Hypothalamus (tissue), 51 donors: Measurements from ENCODE around the gene CIB2.
A peak's percentile ranks its signal among the peaks of the same experiment; 100 is the strongest.

Experiments
- DNase-seq, 51 donors: peaks; one replicate each; lab custom pipeline; 2025; lab: John Stamatoyannopoulos, UW

CIB2 gene

DNA sequence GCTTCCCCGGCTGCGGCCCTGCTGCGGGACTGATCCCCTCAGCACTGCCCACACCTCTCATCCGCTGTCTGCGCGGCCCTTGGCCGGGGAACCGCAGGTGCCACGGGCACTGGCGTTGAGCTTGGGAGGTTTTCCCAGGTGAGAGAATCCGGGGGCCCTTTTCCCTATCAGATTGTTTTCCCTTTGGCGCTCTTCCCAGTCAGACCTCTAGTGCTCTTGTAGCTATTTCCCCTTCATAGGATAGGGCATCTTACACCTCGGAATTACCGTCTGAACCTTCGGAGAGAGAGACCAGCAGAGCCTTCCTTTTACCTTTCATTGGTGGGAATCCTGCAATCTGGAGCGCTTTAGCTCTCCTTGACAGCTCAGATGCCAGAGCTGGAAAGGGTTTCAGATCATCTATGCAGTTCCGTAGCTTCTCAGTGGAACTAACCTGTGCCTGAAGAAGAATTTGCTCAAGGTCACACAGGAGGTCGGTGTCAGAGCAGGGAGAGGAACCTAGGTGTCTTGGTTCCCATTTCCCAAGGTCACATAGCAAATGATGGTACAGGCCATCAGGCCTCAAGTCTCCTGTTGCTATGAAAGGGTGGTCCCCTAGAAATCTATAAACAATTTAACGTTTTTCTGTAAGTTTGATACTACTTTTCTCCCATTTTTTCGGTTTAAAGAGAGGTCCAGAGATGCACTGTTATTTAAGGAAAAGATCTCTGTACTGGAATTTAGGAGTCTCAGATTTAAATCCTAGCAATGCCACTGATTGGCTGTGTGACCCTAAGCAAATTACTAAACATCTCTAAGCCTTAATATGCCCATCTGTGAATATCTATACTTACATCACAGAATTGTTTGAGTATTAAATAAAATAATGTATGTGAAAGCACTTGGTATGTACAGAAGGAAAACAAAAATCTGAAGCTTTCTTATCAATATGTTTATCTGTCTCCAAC lies 18.8 kb upstream of the CIB2 start:
- DNase-seq, result peak in 2 of 51 donors; percentile 28 to 69

DNA sequence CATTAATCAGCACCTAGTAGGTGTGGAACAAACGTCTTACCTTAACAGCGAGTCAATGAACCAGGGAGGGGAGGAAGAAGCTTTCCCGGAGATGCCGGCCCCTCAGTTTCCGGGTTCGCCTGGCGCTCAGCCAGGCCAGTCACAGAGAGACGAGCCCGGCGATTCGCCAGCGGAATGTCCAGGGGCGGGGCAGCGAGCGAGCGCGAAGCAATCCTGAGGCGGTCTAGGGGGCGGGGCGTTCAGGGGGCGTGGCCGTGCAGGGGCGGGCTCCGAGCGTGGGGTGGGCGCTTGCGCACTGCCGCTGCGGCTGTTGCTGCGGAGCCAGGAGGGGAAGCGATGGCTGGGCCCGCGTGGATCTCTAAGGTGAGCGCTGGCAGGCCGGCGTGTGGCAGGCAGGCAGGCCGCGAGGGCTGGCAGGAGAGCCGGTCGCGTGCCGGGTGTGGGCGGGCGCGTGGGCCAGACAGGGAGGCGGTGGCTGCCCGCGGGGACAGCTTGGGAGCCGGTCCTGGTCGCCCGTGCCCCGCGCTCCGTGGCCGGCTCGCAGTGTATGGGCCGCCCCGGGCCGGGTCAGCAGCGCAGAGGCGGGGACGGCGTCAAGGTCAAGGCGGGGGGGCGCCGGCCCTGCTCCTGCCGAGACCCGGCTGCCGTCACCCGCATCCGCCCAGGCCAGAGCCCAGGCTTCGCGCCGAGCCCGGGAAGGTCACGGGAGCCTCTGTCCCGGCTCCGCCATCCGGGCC lies 18.0 kb upstream of the CIB2 start, which contains the start of gene IDH3A:
TSS of gene IDH3A (plus strand) at position 295 of the 737 bp plus-strand sequence. CDS start at position 337, 42 bp downstream.
- DNase-seq, result peak; percentile 74 to 100 (median 97)

DNA sequence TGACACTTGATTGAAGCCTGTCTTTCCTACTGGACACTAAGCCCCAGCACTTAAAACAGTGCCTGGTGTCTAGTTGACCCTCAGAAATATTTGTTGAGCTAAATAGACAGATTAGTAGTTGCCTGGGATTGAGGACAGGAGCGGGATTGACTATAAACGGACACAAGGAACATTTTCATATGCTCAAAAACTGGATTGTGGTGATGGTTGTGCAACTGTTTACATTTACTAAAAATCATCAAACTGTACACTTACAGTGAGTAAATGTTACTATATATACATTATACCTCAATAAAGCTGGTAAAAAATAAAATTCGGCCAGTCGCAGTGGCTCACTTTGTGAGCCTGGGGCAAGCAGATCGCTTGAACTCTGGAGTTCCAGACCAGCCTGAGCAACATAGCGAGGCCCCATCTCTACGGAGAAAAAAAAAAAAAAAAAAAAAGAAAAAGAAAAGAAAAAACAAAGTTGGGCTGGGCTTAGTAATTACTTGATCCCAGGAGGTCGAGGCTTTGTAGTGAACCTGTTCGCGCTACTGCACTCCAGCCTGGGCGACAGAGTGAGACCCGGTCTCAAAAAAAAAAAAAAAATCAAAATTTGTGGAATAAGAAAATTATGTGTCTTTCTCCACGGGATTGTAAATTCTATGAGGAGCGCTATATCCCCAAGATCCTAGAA lies 17.3 kb upstream of the CIB2 start:
- DNase-seq, result no peak

DNA sequence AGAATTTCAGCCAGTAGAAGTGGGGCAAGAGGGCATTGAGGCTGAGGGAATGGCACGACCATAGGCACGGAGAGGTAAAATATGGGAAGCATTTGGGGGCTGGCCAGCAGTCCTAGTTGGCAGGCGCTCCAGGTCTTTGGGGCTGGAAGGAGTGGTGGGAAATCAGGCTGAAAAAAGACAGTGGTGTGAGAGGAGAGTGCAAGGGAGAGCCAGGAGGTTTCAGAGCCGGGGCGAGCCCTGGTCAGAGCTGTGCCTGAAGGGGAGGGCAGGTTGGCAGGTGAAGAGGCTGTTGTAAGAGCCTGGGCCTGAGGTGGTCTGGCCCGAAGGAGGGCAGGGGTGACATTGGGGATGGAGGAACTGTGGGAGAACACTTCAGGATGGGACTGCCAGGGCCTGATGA lies 16.3 kb upstream of the CIB2 start:
- no peak for DNase-seq

DNA sequence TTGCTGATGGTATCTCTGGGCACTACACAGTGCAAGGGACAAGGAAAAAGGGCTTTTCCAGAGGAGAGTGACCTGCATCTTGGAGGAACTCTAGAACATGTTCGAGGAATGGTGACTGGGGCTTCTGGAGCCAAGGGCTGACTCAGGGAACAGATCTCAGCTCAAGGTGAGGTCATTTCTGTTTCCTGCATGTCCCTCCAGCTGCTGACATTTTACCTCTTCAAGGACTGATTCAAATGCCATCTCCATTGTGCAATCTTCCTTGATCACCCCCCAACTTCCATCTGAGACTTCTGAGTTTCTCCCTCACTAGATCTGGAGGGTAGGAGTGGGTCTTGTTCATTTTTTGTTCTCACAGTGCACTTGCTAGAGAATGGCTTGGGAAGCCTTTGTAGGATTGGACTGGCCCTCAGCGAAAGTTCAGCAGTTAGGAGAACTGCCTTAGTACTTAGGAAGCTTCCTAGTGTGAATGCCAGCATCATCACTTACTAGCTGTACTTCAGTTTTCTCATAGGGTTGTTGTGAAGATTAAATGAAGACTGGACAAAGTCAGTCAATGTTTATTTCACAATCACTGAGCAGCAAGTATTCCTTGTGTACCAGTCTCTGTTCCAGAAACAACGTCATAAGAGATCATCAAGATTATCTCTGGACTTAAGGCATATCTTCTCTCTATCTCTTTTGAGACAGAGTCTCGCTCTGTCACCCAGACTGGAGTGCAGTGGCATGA lies 15.3 kb upstream of the CIB2 start:
- DNase-seq, result no peak

DNA sequence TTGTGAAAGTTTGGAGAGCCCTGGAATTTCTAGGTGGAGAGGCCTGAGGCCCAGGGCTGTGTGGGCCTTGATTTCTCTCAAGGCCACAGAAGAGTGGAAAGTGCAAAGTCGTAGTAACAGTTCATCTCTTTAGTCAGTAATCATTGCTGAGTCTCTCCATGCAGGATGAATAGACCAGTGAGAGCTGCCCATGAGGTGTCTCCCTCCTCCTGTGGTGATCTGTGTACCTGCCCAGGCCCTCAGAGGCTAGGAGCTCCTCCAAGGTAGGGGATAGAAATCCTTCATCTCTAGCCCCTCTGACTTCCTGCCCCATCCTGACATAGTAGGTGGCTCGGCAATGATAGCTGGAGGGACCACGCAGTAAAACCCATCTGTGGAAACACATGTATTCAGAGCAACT lies 11.1 kb upstream of the CIB2 start:
- DNase-seq, result no peak

DNA sequence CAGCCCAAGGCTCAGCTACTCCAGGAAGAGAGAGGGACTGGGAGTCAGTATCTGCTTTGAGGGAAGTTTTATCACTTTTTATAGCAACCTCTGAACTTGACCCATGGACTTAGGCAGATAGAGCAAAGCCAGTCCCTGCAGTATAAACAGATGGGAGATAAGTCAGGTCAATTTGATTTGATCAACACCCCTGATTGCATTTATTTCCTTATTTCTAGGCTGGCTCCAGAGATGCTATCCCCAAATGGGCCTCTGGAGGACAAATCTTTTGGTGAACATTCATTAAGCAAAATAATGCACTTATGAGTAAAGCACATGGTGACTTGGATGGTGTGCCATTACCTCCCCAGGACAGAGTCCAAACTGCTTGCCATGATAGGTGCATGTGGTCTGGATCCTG lies 9.0 kb upstream of the CIB2 start:
- no peak for DNase-seq

DNA sequence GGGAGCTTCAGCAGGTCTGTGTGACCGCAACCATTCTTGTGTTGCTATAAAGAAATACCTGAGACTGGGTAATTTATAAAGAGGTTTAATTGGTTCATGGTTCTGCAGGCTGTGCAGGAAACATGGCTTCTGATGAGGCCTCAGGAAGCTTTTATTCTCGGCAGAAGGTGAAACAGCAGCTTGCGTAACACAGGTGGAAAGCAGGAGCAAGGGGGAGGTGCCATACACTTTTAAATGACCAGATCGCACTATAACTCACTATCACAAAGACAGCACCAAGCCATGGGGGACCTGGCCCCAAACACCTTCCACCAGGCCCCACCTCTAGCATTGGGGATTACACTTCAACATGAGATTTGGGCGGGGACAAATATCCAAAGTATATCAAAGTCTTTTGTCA lies 8.3 kb upstream of the CIB2 start:
- DNase-seq, result no peak

DNA sequence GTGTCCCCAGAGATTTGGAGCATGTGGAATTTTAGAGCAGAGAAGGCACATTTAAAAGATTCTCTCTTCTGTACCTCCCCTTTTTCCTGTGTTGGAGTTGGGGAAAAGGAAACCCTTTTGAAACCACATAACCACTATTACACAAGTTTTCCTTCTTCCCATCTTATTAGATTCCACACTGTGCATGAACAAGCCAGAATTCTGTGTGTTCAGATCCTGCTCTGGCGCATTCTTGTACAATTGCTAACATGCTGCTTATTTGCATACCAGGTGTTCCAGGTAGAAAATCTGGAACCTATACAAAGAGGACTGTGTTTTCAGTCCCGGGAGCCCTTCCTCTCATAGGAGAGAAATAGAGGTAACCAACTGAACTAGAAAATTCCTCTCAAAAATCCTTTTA lies 2.6 kb upstream of the CIB2 start:
- DNase-seq, result no peak

DNA sequence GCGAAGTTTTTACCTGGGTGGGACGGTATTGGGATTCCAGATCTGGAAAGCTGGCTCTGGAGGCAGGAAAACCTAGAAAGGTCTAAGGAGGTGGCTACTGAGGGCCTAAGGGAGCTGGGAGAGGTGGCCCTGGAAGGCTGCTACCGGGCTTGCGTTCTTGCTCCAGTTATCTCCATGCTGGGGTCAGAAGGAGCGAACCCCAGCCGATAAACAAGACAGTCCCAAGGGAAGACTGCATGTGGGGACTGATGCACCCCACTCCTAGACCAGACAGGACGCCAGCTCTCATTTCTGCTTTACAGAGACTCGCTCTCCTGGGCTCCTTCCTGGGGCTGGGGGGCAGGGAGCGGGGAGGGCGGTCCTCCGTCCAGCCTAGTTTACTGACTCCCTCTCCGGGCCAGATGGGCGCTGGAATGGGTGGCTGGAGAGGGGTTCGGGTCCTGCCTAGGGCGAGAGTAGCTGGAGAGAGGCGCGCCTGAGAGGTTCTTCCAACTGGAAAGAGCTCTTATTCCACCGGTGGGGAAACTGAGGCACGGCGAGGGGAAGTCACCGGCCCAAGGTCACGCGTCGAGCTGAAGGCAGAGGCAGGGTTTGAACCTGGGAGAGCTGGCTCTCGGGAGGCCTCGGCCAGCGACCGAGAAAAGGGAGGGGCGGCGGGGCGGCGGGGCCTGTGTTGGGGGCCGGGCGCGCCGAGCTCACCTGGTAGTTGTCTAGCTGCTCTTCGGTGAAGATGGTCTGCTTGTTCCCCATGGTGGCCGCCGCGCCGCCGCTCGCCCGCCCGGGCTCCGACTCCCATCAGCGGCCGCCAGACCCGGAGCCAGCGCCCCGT lies 565 bp downstream of the CIB2 start:
- DNase-seq, result peak in 2 of 51 donors; percentile 44 to 67

DNA sequence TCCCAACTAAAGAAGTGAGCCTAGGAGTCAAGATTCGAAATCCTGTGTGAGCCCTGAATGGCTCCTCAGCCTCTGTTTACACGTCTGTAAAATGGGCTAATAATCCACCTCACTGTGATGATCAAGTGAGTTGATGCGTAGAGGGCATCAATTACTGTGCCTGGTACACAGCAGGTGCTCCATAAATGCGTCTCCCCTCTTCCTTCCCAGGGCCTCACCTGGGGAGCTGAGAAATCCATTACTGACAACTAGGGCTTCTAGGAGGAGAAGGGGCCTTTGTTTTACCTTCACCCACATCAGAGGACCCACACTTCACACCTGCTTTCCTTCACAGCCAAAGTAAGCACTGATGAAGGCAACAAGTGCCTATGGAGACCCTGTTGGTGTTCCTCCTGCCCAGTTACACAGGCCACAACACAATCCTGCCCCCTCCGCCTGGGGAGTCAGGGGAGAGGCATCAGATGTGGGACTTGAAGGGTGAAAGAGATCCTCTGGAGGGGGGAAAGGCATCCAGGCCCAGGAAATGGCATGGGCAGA lies 1.4 kb downstream of the CIB2 start:
- no peak for DNase-seq

DNA sequence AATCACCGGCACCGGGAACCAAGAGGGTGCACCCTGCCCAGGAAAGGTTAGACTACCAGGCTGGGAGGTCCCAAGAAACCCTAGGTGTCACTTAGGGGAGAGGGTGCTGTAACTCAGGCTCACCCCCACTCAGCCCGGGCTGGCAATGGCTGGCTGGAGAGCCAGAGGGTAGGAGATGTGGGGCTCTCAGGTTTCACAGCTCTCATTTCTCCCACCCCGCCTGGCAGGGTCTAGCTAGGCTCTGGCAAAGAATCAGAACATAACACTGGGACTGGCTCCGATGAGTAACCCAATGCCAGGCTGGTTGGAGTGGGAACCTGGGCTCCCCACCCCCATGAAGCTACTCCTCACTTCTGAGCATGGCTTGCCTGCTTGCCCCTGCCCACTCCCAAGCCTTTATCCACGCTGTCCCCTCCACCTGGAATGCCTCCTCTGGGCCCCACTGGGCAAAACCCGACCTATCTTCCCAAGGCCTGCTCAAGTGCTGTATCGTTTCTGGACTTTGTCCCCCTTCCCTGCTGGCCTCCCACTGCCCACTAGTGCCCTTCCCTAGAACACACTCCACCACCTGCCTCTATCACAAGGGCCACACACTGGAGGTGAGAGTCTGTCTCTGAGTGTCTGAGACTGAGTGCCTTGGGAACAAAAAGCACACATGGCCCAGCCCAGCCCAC lies 2.0 kb downstream of the CIB2 start:
- peak in 7 of 51 donors; percentile 7 to 29 (median 16) for DNase-seq

DNA sequence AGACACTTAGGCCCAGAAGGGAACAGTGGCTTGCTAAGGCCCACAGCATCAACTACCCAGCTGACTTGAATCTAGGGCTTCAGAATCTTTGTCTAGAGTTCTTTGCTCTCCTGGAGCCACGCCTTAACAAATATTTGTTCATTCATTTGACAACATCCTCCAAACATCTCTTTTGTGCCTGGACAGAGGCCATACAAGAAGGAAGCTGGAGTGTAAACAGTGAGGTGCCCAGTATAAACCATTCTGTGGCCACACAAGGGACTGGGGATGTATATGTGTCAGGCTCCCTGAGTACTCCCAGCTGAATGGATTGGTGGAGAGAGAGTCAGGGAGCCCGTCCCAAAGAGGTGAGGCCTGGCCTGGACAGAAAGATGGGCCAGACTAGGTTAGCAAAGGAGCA lies 3.4 kb downstream of the CIB2 start:
- DNase-seq, result no peak

DNA sequence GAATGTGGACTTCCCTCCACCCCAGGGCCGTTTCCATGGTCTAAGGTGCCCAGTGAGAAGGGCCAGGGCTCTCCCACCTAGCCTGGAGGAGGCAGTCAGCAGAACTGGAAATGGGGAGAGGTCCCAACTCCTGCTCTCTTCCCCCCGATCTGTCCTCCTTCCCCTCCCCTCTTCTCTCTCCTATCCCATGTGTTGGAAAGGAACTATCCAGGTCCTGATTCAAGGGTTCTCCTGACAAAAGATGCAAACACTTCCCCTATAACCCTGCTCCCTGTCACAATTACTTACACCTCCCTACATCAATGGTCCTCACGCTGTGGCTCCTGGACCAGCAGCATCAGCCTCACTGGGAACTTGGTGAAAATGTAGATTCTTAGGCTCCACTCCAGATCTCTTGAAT lies 6.0 kb downstream of the CIB2 start:
- DNase-seq, result no peak

DNA sequence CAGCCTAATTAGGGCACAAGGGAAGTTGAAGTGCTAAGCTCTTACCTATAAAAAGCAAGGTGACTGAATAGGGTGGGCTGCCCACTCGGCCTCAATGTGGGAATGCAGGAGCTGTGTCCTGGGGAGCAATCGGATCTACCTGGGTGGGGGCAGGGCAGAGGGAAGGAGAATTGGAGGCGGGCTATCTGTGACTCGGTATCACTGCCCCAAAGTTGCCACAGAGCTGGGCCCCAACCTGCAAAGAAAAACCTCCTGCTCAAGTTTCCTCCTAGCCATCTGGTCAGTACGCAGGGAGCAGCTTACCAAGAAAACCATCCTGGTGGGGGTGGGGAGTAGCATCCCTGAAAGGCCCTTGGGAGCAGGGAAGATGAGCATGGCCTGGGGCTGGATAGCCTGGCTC lies 10.7 kb downstream of the CIB2 start:
- DNase-seq, result no peak

DNA sequence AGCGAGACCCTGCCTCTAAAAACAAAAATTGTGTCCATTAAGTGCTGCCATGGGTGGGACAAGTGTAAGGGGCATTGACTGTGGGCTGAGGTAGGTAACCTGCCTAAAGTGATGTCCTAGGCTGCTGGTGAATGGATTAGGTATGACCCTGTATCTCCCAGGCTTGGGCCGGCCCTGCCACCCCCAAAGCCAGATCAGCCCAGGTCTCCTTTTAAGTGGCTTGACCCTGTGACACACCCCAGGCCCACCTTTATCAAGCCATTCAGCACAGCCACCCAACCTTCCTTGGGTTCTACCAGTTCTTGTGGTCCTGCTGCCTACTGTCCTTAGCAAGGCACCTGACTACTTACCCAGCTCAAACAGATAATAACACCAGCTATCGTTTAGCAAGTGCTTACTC lies 18.7 kb downstream of the CIB2 start:
- no peak for DNase-seq

DNA sequence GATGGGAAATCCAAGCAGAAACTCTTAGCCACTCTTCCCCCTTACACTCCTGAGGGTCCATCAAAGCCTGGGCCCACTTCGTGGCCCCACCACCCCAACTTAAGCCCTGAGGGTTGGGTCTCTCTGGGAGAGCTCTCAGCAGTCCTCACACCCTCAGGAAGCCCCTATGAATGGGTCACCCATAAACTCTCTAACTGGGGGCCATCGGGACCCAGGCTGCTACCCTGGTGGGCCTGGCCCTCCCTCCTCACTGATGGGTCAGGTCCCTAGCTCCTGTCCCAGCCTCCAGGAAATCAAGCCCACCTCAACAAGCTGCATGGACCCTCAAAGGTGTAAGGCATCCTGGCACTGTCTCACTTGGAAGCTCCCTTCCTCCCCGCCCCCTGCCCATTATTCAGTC lies 19.5 kb downstream of the CIB2 start:
- no peak for DNase-seq

DNA sequence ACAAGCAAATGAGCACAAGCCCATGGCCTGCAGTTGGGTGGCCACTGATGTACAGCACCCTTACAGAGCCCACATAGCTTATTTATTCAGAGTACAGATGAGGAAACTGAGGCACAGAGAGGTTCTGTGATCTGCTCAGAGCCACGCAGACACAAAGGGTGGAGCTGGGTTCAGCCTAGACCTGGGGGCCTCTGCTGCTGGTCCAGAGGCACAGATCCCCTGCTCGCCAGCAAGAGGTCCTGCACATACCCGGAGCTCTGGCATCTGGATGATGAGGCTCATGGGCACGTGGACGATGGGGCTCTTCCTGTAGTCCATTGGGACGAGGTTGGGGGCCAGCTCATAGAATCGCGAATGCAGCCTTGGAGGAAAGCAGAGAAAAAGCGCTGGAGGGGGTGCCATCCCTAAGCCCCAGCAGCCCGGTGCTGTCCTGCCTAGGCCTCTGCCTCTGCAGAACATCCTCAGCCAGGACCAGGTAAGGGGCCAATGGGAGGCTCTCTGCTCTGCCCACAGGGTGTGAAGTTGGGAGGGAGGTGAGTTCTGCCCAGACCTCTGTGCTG lies 20.2 kb downstream of the CIB2 start:
- DNase-seq, result no peak
